PC-9 (cell line): ENCODE results near the gene AKT1. TPM values are rescaled to one million over a fixed set of nuclear protein-coding genes. Genes with fewer than 3 reads are reported as not detected.
A peak's percentile ranks its signal among the peaks of the same experiment; 100 is the strongest.

Source experiments
- BruUV-seq: library from RNA; stranded (reverse); fragments of 400-500 nt; replicated peaks from 2 replicates; lab custom pipeline; 2021; lab: Mats Ljungman, UMichigan
- CTCF ChIA-PET: fragments of 300-600 bp; sonication (Branson Sonifier 250); formaldehyde crosslinking; loops from one replicate; lab custom pipeline; 2022; ENCODE audit warnings: antibody characterized with exemption; lab: Charles Lee
- POLR2A ChIA-PET: fragments of 300-600 bp; sonication (Branson Sonifier 250); formaldehyde crosslinking; loops from one replicate; lab custom pipeline; 2022; ENCODE audit warnings: antibody characterized with exemption; ENCODE audit not compliant: unreplicated experiment; lab: Charles Lee
- DNase-seq, 2 experiments: peaks; one replicate each; pipeline versions ENCODE4 v3.0.0 to v3.0.0-alpha.2; 2015 to 2022; ENCODE audit warnings: mixed read lengths in 1 of 2
- H2AFZ ChIP-seq: fragments of 200-600 bp; sonication (generic); 2 replicates; pipeline ENCODE4 v1.8.1; 2017; ENCODE audit warnings: antibody characterized with exemption
- H3F3A ChIP-seq: fragments of 200-600 bp; sonication (generic); 2 replicates; pipeline ENCODE4 v1.8.1; 2017; ENCODE audit warnings: antibody characterized with exemption, mild to moderate bottlenecking, low read depth; ENCODE audit not compliant: insufficient read depth
- H3K27ac ChIP-seq: fragments of 200-600 bp; sonication (generic); 2 replicates; pipeline ENCODE4 v1.6.1; 2016; ENCODE audit warnings: mixed run types
- H3K27me3 ChIP-seq: fragments of 200-600 bp; sonication (generic); 2 replicates; pipeline ENCODE4 v1.6.1; 2016; ENCODE audit warnings: low read depth, mixed run types; ENCODE audit not compliant: insufficient read depth
- H3K36me3 ChIP-seq: fragments of 200-600 bp; sonication (generic); 2 replicates; pipeline ENCODE4 v1.6.1; 2016; ENCODE audit warnings: low read depth, mixed run types
- H3K4me1 ChIP-seq: fragments of 200-600 bp; sonication (generic); replicated peaks from 2 replicates; pipeline ENCODE4 v1.6.1; 2016; ENCODE audit warnings: mixed run types; ENCODE audit not compliant: insufficient read depth
- H3K4me2 ChIP-seq: fragments of 200-600 bp; sonication (generic); 2 replicates; pipeline ENCODE4 v1.6.1; 2017; ENCODE audit warnings: mixed run types
- H3K4me3 ChIP-seq: fragments of 200-600 bp; sonication (generic); 2 replicates; pipeline ENCODE4 v1.6.1; 2016; ENCODE audit warnings: mixed run types
- H3K79me2 ChIP-seq: fragments of 200-600 bp; sonication (generic); 2 replicates; pipeline ENCODE4 v1.6.1; 2017; ENCODE audit warnings: low read depth, mixed run types
- H3K9me2 ChIP-seq: fragments of 200-600 bp; sonication (generic); 2 replicates; pipeline ENCODE4 v1.8.1; 2017; ENCODE audit warnings: mild to moderate bottlenecking; ENCODE audit not compliant: insufficient read depth
- H3K9me3 ChIP-seq: fragments of 200-600 bp; sonication (generic); 2 replicates; pipeline ENCODE4 v1.8.1; 2016; ENCODE audit warnings: low read depth; ENCODE audit not compliant: insufficient read depth
- H4K20me1 ChIP-seq: fragments of 200-600 bp; sonication (generic); 2 replicates; pipeline ENCODE4 v1.8.1; 2017; ENCODE audit not compliant: insufficient read depth
- EZH2 ChIP-seq: fragments of 200-600 bp; sonication (generic); IDR thresholded peaks from 2 replicates; pipeline ENCODE4 v1.8.0; 2017; ENCODE audit warnings: antibody characterized with exemption, low read depth
- intact Hi-C: fragments of 100-400 bp; cut with micrococcal nuclease; formaldehyde crosslinking; loops from one replicate; pipeline ENCODE4 v1.10.0; 2022; ENCODE audit not compliant: unreplicated experiment
- total RNA-seq: library from RNA; stranded (reverse); gene quantifications from 2 replicates; pipeline ENCODE4 v1.2.3, GENCODE V29; 2021
- TF ChIP-seq, protein P1 (sequence below): fragments of 200-600 bp; sonication (generic); conservative IDR thresholded peaks from 2 replicates; pipeline ENCODE4 v1.6.1; 2017; ENCODE audit warnings: mixed run types, antibody characterized with exemption, mild to moderate bottlenecking, moderate library complexity

Gene AKT1
- total RNA-seq, 1 experiment from 2014 or later, result 107 TPM

DNA sequence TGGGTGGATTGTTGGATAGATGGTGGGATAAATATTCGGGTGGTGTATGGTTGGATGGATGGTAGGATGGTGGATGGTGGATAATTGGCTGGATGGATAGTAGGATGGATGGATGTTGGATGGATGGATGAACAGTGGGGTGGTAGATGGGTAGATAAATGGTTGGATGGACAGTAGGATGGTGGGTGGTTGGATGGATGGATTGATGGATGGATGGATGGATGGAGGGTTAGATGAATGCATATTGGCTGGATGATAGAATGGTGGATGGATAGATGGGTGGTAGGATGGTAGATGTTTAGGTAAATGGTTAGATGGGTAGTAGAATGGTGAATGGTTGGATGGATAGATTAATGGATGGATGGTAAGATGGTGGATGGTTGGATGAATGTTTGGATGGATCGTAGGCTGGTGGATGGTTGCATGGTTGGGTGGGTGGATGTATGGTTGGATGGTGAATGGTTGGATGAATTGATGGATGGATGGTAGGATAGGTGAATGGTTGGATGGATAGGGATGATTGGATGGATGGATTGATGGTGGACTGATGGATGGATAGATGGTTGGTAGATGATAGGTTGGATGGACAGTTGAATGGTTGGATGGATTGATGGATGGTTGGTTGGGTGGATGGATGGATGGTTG is 28.9 kb upstream of the AKT1 start:
- Histone ChIP-seq H2AFZ (no peak overlapping the region), H3K9me2 (no peaks in the 10 kb centered on the region), H3K4me1 (0 out of 2 replicates have a peak, but pooled peaks cover 7% of the 10 kb centered on the region), H3K4me2 (no peak overlapping the region), H3K4me3 (no peak overlapping the region), H3K9me3 (no peaks in the 10 kb centered on the region), H3F3A (no peaks in the 10 kb centered on the region), H3K36me3 (no peaks in the 10 kb centered on the region), H3K27ac (no peak overlapping the region), H4K20me1 (no peaks in the 10 kb centered on the region), H3K79me2 (no peaks in the 10 kb centered on the region), H3K27me3 (no peaks in the 10 kb centered on the region)
- BruUV-seq, result no TSS peak
- DNase-seq, result no peak
- ChIA-PET POLR2A (no interaction called here), CTCF (no interaction called here)
- intact Hi-C loops, result no loop called here
- TF ChIP-seq EZH2, result no peak
- TF ChIP-seq, protein P1, sequence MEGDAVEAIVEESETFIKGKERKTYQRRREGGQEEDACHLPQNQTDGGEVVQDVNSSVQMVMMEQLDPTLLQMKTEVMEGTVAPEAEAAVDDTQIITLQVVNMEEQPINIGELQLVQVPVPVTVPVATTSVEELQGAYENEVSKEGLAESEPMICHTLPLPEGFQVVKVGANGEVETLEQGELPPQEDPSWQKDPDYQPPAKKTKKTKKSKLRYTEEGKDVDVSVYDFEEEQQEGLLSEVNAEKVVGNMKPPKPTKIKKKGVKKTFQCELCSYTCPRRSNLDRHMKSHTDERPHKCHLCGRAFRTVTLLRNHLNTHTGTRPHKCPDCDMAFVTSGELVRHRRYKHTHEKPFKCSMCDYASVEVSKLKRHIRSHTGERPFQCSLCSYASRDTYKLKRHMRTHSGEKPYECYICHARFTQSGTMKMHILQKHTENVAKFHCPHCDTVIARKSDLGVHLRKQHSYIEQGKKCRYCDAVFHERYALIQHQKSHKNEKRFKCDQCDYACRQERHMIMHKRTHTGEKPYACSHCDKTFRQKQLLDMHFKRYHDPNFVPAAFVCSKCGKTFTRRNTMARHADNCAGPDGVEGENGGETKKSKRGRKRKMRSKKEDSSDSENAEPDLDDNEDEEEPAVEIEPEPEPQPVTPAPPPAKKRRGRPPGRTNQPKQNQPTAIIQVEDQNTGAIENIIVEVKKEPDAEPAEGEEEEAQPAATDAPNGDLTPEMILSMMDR, result no peak

DNA sequence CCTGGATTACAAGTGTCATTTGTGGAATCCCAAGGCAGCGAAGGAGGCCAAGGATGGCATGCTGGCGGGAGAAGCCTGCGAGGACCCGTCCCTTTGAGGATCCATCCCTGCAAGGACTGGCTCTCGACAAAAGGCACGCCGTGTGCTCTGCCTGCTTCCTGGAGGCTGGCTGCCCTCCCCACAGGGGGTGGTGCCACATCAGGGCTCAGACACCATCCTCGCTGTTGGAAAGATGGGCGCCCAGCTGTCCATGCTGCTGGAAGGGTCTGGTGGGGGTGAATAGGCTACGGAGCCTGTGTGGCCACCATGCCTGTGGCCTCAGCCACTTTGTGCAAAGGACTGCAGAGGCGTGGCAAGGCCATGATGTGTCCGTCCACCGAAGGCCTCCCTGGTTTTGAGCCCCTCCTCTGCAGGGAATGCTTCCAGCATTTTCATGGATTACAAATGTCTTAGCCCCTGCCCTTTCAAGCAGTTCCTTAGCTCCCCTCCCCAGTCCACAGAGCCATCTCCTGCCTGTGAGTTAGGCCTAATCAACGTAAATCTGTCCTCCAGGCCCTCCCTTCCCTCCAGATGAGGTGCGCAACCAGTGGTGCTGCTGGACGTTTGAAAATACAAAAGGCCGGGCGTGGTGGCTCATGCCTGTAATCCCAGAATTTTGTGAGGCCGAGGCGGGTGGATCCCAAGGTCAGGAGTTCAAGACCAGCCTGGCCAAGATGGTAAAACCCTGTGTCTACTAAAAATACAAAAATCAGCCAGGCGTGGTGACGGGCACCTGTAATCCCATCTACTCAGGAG is 27.5 kb upstream of the AKT1 start:
- Histone ChIP-seq H2AFZ (no peak overlapping the region), H3K27ac (no peak overlapping the region), H3K36me3 (no peaks in the 10 kb centered on the region), H3K4me3 (no peak overlapping the region), H3K79me2 (peaks cover 1% of the 10 kb centered on the region; the same call in 1 of the 2 replicates), H3K4me2 (no peak overlapping the region), H3K9me3 (no peaks in the 10 kb centered on the region), H3K9me2 (no peaks in the 10 kb centered on the region), H3K4me1 (0 out of 2 replicates have a peak, but pooled peaks cover 7% of the 10 kb centered on the region), H3F3A (peaks cover 2% of the 10 kb centered on the region; the same call in 1 of the 2 replicates), H4K20me1 (no peaks in the 10 kb centered on the region), H3K27me3 (no peaks in the 10 kb centered on the region)
- TF ChIP-seq, protein P1, result no peak
- no peak for TF ChIP-seq EZH2
- POLR2A ChIA-PET, result no interaction called here
- intact Hi-C loops, result no loop called here
- CTCF ChIA-PET, result no interaction called here
- peak in 1 of 2 experiments; percentile 28 for DNase-seq
- no TSS peak for BruUV-seq

DNA sequence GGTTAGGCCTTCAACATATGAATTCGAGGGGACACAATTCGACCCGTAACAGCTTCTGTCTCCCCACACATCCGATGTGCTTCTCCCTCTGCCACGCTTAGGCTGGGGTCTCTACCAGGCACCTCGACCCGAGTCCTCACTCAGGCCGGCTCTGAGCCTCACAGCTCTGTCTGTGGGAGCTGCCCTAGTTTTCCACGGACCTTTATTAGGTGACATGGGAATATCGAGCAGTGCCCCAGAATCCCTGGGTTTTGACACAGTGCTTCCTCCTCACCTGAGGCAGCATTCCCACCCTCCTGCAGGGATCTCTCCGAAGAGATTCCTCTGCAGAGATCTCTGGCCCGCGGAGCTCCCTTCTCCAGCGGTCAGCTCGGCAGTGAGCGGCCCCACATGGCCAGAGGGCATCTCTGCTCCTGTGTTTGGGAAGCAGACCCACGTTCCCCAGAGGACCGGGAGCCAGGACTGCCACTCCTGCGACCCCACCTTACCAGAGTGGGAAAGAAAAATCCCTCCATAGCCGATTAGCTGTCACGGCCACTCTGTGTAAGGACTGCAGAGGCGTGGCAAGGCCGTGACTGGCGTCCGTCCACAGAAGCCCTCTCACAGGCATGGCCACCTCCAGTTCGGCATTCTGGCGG is 26.5 kb upstream of the AKT1 start:
- CTCF ChIA-PET, result interaction anchor here (0.6 kb wide), 2 partner anchors 269 to 312 kb away, joined by 3 read pairs; no protein-coding TSS in a partner anchor
- H3K27me3 ChIP-seq, result no peaks in the 10 kb centered on the region
- DNase-seq, result peak in 1 of 2 experiments; percentile 28
- no peaks in the 10 kb centered on the region for H4K20me1 ChIP-seq
- peaks cover 12% of the 10 kb centered on the region; the same call in 1 of the 2 replicates for H3K4me1 ChIP-seq
- POLR2A ChIA-PET, result no interaction called here
- peaks cover 10% of the 10 kb centered on the region for H3K79me2 ChIP-seq
- no peak for TF ChIP-seq EZH2
- TF ChIP-seq, protein P1, result no peak
- no peak overlapping the region for H3K27ac ChIP-seq
- H3K9me3 ChIP-seq, result no peaks in the 10 kb centered on the region
- H3K4me3 ChIP-seq, result no peak overlapping the region
- H3K36me3 ChIP-seq, result no peaks in the 10 kb centered on the region
- no TSS peak for BruUV-seq
- H3F3A ChIP-seq, result peaks cover 7% of the 10 kb centered on the region; the same call in 1 of the 2 replicates
- H3K4me2 ChIP-seq, result no peak overlapping the region
- no peaks in the 10 kb centered on the region for H3K9me2 ChIP-seq
- H2AFZ ChIP-seq, result no peak overlapping the region
- intact Hi-C loops, result no loop called here
